ENCODE measurements around the gene IFITM10.
"Not testable (repeated sequence)": the region's sequence is repeated elsewhere in the genome, so short reads cannot be mapped to it uniquely, and the experiment has no call there.

The IFITM10 gene

DNA sequence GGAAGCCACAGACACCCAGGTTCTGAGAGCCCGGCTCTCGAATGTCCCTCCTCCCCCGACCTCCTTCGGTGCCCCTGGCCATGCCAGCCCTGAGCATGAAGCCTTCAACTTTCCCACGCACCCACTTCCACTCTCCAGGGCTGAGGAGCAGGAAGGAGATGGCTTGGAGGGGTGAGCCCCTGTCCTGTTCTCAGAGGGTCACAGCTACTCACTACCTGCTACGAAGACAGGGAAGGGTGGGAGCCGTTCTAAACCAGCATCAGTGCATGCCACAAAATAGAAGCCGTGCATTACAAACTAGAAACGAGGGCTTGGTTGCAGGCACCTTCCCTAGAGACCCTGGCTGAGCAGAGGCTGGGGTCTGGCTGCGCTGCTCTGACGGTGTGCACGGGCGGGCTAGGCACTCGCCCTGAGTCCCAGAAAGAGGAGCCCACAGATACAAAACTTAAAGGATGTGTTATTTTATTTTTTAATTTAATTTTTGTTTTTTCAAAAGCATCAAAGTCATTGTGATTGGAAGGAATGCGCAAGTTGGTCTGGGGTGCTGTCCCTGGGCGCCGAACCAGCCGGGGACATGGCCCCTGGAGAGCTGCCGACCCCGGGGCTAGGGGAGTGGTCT, 57.6 kb downstream of the IFITM10 start:
- DNase-seq (ENCODE audit: low read depth in 4 of 4, low spot score in 1 of 4): no peak

DNA sequence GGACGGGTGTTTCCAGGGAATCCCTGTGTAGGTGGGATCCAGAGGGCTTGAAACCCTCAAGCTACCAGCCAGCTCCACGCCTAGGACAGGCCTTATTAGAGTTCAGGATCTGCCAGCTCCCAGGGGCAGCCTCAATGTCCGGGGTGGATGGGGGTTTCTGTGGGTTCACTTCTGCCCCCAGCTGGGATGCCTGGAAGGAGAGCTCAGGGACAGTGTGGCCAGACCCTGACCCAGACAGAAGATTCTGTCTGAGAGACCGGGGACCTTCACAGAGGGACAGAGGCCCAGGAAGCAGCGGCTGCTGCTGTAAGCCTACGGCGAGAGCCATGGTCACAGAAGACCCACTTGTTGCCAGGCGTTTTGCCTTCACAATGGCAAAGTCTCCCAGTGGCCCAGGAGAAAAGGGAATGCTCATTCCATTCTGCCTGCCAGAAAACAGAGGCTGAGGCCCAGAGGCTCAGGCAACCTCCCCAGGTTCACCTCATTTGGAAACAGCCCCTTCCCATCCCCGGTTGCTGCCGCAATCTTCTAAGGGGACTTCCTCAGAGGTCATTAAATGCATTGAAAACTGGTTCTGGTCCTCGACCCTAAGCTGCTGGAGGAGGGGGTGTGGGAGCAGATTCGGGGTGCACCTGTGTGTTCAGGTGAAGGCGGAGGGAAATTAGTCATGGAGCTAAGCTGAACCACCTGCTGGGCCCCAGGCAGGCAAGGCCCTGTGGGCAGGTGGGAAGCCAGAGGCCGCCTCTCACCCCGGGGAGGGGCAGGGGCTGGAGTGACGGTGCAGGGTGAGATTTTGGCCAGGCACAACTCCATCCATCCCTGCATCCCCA, 58.3 kb downstream of the IFITM10 start:
- DNase-seq (ENCODE audit: low read depth in 4 of 4, low spot score in 1 of 4): no peak

DNA sequence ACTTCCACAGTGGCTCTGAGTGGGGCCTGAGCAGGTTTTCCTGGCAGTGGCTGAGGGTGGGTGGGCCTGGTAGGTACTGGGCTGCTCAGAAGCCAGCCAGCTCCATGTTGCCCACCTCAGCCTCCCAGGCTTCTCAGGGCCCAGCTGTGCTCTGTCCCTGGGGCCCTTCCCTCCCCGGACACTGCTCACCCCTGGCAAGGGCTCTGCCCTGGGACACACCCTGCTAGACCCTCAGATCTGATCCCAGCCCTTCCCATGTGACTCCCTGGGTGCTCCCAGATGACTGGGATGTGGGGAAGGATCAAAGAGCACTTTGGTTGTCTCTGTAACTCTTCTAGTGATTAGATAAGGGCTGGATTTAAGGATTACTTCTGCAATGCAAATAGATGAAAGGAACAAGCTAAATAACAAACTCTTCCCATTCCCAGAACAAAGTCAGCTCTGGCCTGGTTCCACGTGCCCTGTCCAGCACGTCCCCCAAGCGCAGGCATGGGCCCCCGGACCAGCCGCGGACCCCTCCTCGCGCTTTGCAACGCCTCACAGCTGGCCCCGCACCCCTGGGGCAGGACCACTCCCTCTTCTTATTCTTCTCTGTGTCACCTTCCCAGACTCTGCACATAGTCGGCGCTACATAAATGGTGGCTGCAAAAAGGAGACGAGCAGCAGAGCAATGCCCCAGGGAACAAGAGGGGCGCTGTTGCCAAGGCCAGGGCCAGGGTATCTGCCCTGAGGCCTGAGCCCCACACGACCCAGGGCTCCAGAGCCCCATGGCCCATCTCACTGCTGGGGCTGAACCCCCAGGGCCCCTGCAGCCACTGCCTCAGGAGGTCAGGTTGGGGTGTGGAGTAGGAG, 59.1 kb downstream of the IFITM10 start:
- DNase-seq (ENCODE audit: low read depth in 4 of 4, low spot score in 1 of 4): no peak

DNA sequence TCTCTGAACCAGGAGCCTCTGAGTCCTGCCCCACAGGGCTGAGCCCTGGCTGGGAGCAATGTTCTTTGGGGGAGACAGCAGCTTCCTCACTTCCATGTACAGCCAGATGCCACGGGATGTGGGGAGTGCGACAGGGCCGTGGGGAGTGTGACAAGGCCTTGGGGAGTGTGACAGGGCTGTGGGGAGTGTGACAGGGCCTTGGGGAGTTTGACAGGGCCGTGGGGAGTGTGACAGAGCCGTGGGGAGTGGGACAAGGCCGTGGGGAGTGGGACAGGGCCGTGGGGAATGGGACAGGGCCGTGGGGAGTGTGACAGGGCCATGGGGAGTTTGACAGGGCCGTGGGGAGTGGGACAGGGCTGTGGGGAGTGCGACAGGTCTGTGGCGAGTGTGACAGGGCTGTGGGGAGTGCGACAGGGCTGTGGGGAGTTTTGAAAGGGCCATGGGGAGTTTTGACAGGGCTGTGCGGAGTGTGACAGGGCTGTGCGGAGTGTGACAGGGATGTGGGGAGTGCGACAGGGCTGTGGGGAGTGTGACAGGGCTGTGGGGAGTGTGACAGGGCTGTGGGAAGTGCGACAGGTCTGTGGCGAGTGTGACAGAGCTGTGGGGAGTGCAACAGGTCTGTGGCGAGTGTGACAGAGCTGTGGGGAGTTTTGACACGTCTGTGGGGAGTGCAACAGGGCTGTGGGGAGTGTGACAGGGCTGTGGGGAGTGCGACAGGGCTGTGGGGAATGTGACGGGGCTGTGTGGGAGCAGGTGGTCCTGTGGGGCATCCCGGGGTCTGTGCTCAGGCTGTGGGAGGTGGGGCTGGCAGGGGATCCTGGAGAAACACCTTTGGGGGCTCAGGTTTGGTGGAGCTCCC, 60.0 kb downstream of the IFITM10 start:
- DNase-seq (ENCODE audit: low read depth in 4 of 4, low spot score in 1 of 4): no peak

DNA sequence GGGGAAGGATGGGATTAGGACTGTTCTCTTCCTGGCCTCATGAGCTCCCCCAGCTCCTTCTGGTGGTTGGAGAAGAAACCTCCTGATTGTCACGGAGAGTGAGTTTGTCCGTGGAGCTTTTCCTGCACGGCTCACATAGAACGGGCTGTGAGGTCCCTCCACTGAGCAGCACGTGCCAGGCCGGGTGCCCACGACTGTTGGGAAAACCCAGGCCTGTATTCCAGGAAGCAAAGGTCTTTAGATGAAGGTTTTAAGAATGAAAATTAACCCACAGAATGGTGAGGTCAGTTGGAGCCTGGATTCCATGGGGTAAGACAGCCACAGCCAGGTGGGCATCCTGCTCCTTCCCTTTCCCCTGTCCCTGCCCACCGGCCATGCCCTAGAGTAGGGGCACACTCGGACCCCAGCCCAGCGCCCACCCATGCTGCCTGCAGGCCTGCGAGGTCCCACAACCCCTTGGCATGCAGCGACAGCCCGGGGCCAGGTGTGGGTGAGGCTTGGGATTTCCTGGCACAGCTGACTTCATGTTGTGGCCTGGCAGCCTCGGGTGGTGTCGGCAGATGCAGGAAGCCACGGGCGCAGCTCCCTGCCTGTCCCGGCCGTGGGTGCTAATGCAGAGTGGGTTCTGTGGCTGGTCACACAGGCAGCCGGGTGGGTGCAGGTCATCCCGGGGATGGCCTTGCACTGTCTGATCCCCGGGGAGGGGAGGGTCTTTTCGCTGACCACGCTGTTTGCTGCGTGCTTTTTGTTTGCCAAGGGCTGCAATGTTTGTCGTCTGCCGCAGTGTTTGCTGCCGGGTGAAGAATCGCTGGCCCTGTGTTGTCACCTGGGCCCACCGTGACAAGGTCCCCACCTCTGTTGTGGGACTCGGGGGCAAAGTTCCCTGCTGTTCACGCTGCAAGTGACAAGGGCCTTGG, 60.9 kb downstream of the IFITM10 start:
- not testable (repeated sequence) for DNase-seq (ENCODE audit: low read depth in 4 of 4, low spot score in 1 of 4)

DNA sequence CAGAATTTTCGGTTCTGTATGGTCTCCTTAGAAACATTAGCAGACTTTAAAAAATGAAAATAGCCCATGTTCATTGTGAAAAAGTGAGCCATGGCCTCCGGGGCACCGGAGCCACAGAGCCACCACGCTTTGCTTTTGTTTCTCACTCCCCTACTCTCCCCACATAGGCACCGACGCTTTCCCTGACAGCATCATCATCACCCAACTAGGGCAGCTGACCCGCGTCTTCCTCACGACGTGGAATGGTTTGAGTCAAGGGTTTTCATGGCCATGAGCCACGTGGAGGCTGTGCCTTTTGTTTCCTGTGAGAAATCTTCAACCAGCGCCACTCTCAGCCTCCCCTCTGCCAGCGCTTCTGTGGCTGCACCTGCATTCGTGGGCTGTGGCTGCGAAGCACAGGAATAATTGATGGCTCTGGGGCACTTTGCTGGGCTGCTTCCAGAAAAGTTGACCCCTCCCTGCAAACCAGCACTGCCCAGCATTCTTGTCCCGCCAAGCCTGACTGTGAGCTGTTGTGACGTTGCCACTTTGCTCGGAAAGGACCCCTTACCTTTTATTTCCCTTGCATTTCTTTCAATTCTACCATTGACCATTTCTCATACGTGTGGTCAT, 62.0 kb downstream of the IFITM10 start:
- DNase-seq (ENCODE audit: low read depth in 4 of 4, low spot score in 1 of 4): not testable (repeated sequence)

DNA sequence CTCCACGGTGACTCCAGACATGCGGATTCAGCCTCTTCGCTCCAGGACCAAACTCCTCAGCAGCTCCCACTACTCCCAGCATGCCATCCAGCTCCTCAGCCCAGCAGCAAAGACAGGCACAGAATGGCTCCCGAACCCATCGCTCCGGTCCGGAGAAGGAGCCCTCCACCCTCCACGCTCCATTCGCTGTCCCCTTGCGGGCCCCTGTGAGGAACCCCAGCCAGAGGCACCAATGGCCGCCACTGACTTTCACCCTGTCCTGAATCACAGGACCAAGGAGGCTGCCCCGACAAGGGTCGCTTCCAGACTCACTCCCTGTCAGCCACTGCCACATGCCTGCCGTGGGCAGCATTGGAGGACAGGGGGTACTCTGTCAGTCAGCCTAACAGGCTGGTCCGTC, 64.2 kb downstream of the IFITM10 start:
- not testable (repeated sequence) for DNase-seq (ENCODE audit: low read depth in 4 of 4, low spot score in 1 of 4)

DNA sequence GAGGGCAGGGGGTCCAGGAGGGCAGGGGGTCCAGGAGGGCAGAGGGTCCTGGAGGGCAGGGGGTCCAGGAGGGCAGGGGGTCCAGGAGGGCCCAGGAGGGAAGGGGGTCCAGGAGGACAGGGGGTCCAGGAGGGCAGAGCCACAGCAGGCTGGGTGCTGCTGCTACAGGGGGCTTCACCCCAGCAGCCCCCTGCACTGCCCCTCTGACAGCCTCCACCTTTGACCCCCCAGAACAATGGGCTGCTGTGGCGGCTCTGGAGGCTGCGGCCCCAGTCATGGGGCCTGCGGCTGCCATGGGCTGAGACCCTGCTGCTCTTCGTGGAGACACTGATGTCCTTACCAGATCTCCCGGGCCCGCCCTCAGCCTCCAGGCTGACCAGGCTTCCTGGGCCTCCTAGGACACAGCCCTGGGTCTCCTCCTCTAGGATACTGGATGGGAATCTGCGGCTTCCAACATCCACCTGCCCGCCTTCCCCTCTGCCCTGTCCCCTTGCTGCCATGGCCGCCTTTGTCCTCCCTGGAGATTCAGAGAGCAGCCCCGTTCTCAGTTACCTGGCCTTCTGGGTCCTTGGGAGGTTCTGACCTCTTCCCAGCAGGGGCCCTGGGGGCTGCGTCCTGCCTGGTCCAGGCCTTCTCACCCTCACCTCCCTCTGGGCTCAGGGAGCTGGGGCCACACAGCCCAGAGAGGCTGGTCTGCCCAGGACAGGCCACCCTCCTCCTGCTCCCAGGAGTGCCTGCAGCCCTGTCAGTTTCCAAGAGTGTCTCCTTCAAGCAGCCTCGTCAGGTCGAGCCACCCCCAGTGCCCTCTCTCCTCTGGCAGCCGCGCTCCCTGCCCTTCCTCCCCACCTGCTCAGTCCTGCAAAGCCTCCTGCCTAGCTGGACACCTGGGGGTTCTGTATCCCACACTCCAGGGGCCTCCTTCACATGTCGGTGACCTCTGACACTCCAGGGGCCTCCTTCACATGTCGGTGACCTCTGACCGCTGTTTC, 65.2 kb downstream of the IFITM10 start:
- not testable (repeated sequence) for DNase-seq (ENCODE audit: low read depth in 4 of 4, low spot score in 1 of 4)

DNA sequence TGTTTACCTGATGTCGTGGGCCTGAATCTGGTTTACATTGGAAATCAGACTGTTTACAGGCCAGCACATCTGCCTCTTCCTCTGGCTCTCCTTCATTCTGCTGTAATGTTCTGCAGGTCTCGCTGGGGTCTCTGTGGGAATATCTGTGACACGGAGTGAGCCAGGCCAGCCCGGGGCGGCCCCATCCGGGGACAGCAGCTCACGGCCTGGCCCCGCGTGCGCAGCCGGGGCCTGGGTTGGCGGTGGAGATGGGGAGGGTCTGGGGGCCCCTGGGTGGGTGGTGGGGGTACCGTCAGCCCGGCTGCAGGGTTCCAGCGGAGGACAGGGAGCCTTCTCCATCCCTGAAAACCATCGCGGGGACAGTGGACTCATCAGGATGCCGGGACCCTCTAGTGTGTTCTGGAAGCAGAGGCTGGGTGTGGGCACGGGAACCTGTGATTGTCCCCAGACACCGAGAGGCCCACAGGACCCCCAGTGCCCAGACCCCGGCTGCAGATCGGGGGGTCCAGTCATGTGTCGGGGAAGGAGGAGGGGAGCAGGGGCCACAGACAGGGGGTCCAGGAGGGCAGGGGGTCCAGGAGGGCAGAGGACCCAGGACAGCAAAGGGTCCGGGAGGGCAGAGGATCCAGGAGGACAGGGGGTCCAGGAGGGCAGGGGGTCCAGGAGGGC, 66.4 kb downstream of the IFITM10 start:
- DNase-seq (ENCODE audit: low read depth in 4 of 4, low spot score in 1 of 4): not testable (repeated sequence)

DNA sequence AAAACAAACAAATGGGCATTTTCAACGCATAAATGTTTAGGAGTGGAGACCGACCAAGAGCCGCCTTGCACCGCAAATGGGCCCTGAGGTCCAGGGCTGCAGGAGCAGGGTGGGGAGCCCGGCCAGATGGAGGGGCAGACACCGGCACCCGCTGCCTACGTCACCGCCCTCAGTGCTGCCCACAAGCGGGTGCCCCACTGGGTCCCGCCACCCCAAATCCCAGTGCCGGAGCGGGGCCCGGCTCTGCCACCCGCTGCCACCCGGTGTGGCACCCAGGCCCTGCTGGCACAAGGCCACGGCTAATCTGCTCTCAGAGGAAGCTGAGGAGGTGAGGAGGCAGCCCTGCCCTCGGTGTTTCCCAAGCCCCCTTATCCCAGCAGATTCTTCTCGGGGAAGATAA, 67.2 kb downstream of the IFITM10 start:
- DNase-seq (ENCODE audit: low read depth in 4 of 4, low spot score in 1 of 4): not testable (repeated sequence)
